ENCODE data around the gene TBC1D14.
"Not testable (repeated sequence)": the region's sequence is repeated elsewhere in the genome, so short reads cannot be mapped to it uniquely, and the experiment has no call there.

TBC1D14 gene

GRCh38 chr4:6965329-6965728, 55.7 kb downstream of the TBC1D14 start:
- no peak for TF ChIP-seq POLR2A (IDR thresholded peaks at IDR 0.05; ENCODE audit: low read length)
- DNase-seq = no peak

DNA sequence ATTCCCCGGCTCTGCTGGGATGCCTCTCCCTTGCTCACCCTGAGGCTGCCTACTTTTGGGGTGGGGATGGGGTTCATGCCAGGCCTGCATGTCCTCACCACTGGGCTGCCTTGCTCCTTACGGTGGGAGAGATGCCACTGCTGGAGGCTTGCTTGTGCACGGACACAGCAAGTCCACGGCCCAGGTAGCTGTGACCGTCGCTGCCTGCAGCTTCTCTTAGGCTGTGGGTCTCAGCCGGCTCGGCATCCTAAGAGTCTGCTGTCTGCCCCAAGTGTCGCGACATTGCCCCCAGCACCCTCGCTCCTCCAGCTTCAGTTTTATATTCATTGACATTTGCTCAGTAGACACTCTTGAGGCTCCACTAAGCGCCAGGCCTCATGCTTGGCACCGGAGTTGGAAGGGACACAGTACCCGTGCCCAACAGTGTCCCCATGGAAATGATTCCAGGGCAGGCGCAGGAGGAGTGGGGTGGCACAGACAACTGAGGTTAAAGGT, 58.3 kb downstream of the TBC1D14 start:
- DNase-seq = no peak
- no peak for TF ChIP-seq POLR2A (IDR thresholded peaks at IDR 0.05; ENCODE audit: low read length)

- DNase-seq = no peak
- TF ChIP-seq GATA1 (IDR thresholded peaks at IDR 0.05; ENCODE audit: low read depth, low read length) = no peak
- TF ChIP-seq POLR2A (IDR thresholded peaks at IDR 0.05; ENCODE audit: low read length) = no peak
These were observed 58.9 kb downstream of the TBC1D14 start for GRCh38 chr4:6968496-6968895.

GRCh38 chr4:6969826-6970800, 60.5 kb downstream of the TBC1D14 start:
- DNase-seq = no peak
- TF ChIP-seq POLR2A (IDR thresholded peaks at IDR 0.05; ENCODE audit: low read length) (no peak), GATA1 (IDR thresholded peaks at IDR 0.05; ENCODE audit: low read depth, low read length) (no peak)

GRCh38 chr4:6971536-6972374, 62.1 kb downstream of the TBC1D14 start:
- DNase-seq = peak in 1 of 2 experiments; percentile 22
- TF ChIP-seq POLR2A (IDR thresholded peaks at IDR 0.05; ENCODE audit: low read length) = no peak

GRCh38 chr4:6972375-6972650, 62.7 kb downstream of the TBC1D14 start:
- TF ChIP-seq POLR2A (IDR thresholded peaks at IDR 0.05; ENCODE audit: low read length) (no peak), GATA1 (IDR thresholded peaks at IDR 0.05; ENCODE audit: low read depth, low read length) (no peak)
- no peak for DNase-seq

DNA sequence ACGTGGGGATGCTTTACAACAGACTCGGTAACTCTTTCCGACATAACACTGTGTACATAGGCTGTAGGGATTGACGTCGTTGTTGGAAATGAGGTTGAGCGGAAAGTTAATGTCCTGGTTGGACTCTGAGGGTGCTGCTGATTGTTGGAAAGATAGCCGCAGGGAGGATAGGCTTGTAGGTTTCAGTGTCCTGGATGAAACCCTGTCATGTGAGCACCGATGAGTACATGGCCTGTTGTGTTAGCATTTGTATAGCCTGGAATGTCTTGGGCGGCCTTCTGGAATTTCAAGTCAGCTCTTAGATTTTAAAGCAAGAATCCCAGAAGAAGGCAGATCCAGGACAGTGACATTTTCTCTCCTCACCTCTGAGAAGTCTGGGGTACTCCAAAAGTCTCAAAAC, 63.3 kb downstream of the TBC1D14 start:
- TF ChIP-seq GATA1 (IDR thresholded peaks at IDR 0.05; ENCODE audit: low read depth, low read length) = no peak
- TF ChIP-seq POLR2A (IDR thresholded peaks at IDR 0.05; ENCODE audit: low read length) = no peak
- DNase-seq = no peak

GRCh38 chr4:6974138-6974848, 64.7 kb downstream of the TBC1D14 start:
- DNase-seq = peak; percentile 79 to 90
- TF ChIP-seq GATA1 (IDR thresholded peaks at IDR 0.05; ENCODE audit: low read depth, low read length) = no peak
- no peak for TF ChIP-seq POLR2A (IDR thresholded peaks at IDR 0.05; ENCODE audit: low read length)

- DNase-seq = not testable (repeated sequence)
These were observed 68.2 kb downstream of the TBC1D14 start for GRCh38 chr4:6977846-6978245.

- TF ChIP-seq POLR2A (IDR thresholded peaks at IDR 0.05; ENCODE audit: low read length) (no peak), GATA1 (IDR thresholded peaks at IDR 0.05; ENCODE audit: low read depth, low read length) (no peak)
- no peak for DNase-seq
These were observed 74.0 kb downstream of the TBC1D14 start for GRCh38 chr4:6983544-6984142.

DNA sequence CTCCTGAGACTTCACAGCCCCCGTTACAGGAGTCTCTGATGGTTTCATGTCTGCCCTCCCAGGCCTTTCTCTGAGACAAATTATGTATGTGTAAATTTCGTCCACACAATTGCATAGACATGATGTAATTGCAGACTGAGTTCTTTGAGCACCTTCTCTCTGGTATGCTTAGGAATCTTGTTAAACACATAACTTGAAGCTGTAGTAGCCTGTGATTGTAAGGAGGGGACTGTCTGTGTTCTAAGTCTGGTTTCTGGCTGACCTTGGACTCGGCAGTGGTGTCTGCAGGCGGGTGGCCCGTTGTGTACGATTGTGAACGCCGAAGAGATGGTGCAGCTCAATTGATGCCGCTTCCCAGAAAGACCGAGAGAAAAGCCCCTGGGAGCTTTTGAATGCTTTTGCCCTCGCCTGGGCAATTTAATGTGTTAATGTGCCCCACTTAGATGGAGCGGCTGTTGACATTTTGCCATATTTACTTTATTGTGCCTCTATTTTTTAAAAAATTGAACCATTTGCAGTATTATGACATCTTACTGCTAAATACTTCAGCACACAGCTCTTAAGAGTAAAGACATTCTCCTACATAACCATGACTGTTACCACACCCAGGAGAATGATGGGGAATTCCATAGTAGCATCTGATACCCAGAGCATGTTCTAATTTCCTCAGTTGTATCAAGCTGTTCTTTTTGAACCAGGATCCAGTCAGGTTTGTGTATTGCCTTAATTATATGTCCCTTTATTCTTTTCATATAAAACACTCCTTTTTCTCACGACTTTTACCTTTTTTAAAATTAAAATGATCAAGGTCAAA, 75.2 kb downstream of the TBC1D14 start:
- no peak for TF ChIP-seq POLR2A (IDR thresholded peaks at IDR 0.05; ENCODE audit: low read length)
- no peak for TF ChIP-seq GATA1 (IDR thresholded peaks at IDR 0.05; ENCODE audit: low read depth, low read length)
- DNase-seq = peak in 1 of 2 experiments; percentile 18

GRCh38 chr4:6986072-6986780, 76.6 kb downstream of the TBC1D14 start:
- peak; percentile 64 to 78 for DNase-seq
- TF ChIP-seq GATA1 (IDR thresholded peaks at IDR 0.05; ENCODE audit: low read depth, low read length) (no peak), POLR2A (IDR thresholded peaks at IDR 0.05; ENCODE audit: low read length) (no peak)

Data from erythroblast (primary cell).